PC-3 (cell line): ENCODE data around the gene GRPR.

Experiments used
- CTCF ChIP-seq: fragments of 300-600 bp; sonication (generic); conservative IDR thresholded peaks from 2 replicates; pipeline ENCODE4 v1.5.1; 2017; ENCODE audit warnings: antibody characterized with exemption, low read depth, mild to moderate bottlenecking, low read length
- EZH2 ChIP-seq: fragments of 300-600 bp; sonication (generic); IDR thresholded peaks from one replicate; pipeline ENCODE4 v1.6.1; 2017; ENCODE audit warnings: antibody characterized with exemption, mild to moderate bottlenecking, low read length; ENCODE audit not compliant: unreplicated experiment

GRCh38 chrX:16125520-16126149 lies 2.3 kb downstream of the GRPR start:
- no peak for TF ChIP-seq CTCF
- TF ChIP-seq EZH2: no peak
